ENCODE measurements around the gene SPTSSA. TPM values are rescaled to one million over a fixed set of nuclear protein-coding genes. Genes with fewer than 3 reads are reported as not detected.
"Not testable (repeated sequence)": the region's sequence is repeated elsewhere in the genome, so short reads cannot be mapped to it uniquely, and the experiment has no call there.

Gene SPTSSA
- total RNA-seq, 2 donors from 2014 or later: 28.5 to 37.8 TPM

DNA sequence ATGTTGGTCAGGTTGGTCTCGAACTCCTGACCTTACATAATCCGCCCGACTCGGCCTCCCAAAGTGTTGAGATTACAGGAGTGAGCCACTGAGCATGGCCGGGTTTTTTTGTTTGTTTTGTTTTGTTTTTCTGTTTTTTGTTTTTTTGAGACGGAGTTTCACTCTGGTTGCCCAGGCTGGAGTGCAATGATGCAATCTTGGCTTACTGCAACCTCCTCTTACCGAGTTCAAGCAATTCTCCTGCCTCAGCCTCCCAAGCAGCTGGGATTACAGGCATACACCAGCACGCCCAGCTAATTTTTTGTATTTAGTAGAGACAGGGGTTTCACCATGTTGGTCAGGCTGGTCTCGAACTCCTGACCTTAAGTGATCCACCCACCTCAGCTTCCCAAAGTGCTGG is 42.0 kb upstream of the SPTSSA start:
- DNase-seq; H3K36me3 Mint-ChIP-seq (ENCODE audit: low read depth); H3K4me3 ChIP-seq (ENCODE audit: low read length); H3K27ac ChIP-seq (ENCODE audit: low read depth, low read length); H3K27me3 Mint-ChIP-seq (ENCODE audit: insufficient read depth); H3K9ac ChIP-seq (ENCODE audit: extremely low read depth, low read length, poor library complexity, severe bottlenecking); H3K27ac Mint-ChIP-seq; H3K4me3 Mint-ChIP-seq; H3K27me3 ChIP-seq (ENCODE audit: control insufficient read depth, insufficient read depth, low read length, poor library complexity, severe bottlenecking); H3K9me3 ChIP-seq (ENCODE audit: control insufficient read depth, low read length); H3K9me3 Mint-ChIP-seq; H3K4me1 ChIP-seq (ENCODE audit: control insufficient read depth, insufficient read depth, low read length); H3K36me3 ChIP-seq (ENCODE audit: control insufficient read depth, insufficient read depth, low read length): not testable (repeated sequence)
- 76 to 85% methylated on average over 6 to 9 of the region's 9 CpGs for WGBS, 2 experiments (ENCODE audit: insufficient coverage in 1 of 2, insufficient read length in 1 of 2)
- H3K4me1 Mint-ChIP-seq: peaks cover 11% of the 10 kb centered on the region

DNA sequence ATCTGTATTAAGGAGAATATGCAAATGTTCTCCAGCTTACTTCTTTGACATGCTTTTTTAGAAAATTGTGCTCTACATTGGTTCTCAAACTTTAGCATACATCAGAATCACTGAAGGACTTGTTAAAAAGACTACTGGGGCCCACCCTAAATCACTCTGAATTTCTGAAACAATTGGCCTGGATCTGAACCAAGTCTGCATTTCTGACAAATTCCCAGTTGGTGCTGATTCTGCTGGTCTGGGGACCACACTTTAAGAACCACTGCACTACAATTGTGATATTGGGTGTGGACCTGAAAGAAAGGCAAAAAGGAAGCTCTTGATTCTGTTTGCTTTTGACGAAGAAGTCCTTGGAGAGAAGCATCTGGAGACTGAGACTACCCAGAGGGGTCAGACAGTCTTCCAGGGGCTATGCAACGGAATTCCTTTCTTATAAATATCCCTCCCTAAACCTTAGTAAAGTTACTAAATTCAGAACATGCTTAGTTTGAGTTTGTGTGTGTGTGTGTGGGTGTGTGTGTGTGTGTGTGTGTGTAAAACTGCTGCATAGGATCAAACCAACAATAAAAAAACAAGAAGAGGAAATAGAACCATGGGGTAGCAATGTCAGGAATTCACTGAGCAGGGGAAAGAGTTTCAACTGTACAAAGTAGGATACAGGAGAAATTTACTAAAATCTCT is 40.6 kb upstream of the SPTSSA start:
- peaks cover 4% of the 10 kb centered on the region for H3K4me1 ChIP-seq (ENCODE audit: control insufficient read depth, insufficient read depth, low read length)
- H3K36me3 ChIP-seq (ENCODE audit: control insufficient read depth, insufficient read depth, low read length): no peaks in the 10 kb centered on the region
- no peak overlapping the region for H3K4me3 ChIP-seq (ENCODE audit: low read length)
- WGBS, 2 experiments (ENCODE audit: insufficient coverage in 1 of 2, insufficient read length in 1 of 2): 94% methylated on average over 2 of the region's 2 CpGs; no CpG with 5 or more reads in 1 of the 2 experiments
- Mint-ChIP-seq H3K27ac (no peak overlapping the region), H3K27me3 (ENCODE audit: insufficient read depth) (no peaks in the 10 kb centered on the region), H3K36me3 (ENCODE audit: low read depth) (no peaks in the 10 kb centered on the region), H3K4me3 (no peak overlapping the region), H3K4me1 (peaks cover 12% of the 10 kb centered on the region), H3K9me3 (no peaks in the 10 kb centered on the region)
- no peaks in the 10 kb centered on the region for H3K27me3 ChIP-seq (ENCODE audit: control insufficient read depth, insufficient read depth, low read length, poor library complexity, severe bottlenecking)
- H3K9me3 ChIP-seq (ENCODE audit: control insufficient read depth, low read length): no peaks in the 10 kb centered on the region
- no peak overlapping the region for H3K27ac ChIP-seq (ENCODE audit: low read depth, low read length)
- TF ChIP-seq, protein P1, sequence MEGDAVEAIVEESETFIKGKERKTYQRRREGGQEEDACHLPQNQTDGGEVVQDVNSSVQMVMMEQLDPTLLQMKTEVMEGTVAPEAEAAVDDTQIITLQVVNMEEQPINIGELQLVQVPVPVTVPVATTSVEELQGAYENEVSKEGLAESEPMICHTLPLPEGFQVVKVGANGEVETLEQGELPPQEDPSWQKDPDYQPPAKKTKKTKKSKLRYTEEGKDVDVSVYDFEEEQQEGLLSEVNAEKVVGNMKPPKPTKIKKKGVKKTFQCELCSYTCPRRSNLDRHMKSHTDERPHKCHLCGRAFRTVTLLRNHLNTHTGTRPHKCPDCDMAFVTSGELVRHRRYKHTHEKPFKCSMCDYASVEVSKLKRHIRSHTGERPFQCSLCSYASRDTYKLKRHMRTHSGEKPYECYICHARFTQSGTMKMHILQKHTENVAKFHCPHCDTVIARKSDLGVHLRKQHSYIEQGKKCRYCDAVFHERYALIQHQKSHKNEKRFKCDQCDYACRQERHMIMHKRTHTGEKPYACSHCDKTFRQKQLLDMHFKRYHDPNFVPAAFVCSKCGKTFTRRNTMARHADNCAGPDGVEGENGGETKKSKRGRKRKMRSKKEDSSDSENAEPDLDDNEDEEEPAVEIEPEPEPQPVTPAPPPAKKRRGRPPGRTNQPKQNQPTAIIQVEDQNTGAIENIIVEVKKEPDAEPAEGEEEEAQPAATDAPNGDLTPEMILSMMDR (conservative IDR thresholded peaks at IDR 0.05): no peak
- H3K9ac ChIP-seq (ENCODE audit: extremely low read depth, low read length, poor library complexity, severe bottlenecking): no peak overlapping the region
- DNase-seq: no peak

DNA sequence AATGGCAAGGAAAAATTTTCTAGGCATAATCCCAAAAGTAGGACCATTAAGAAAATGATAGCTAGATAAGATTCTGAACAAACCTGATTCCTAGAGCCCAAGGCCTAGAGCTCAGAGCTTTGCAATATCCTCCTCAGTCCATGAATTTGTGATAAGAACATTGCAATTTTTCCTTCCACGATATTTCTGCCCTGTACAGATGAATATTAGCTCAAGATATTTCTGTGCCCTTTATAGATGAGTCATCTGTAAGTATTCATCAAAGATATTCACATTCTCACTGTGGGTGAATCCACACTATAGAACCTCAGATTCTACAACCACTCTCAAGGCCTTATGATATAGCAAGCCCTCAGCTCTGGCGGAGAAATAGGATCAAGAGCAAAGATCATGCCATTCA is 40.0 kb upstream of the SPTSSA start:
- no peaks in the 10 kb centered on the region for H3K36me3 Mint-ChIP-seq (ENCODE audit: low read depth)
- peaks cover 18% of the 10 kb centered on the region for H3K4me1 Mint-ChIP-seq
- H3K9me3 ChIP-seq (ENCODE audit: control insufficient read depth, low read length): no peaks in the 10 kb centered on the region
- no peaks in the 10 kb centered on the region for H3K27me3 Mint-ChIP-seq (ENCODE audit: insufficient read depth)
- no peaks in the 10 kb centered on the region for H3K27me3 ChIP-seq (ENCODE audit: control insufficient read depth, insufficient read depth, low read length, poor library complexity, severe bottlenecking)
- H3K4me3 ChIP-seq (ENCODE audit: low read length): no peak overlapping the region
- TF ChIP-seq, protein P1 (conservative IDR thresholded peaks at IDR 0.05): no peak
- no peaks in the 10 kb centered on the region for H3K9me3 Mint-ChIP-seq
- H3K9ac ChIP-seq (ENCODE audit: extremely low read depth, low read length, poor library complexity, severe bottlenecking): no peak overlapping the region
- H3K36me3 ChIP-seq (ENCODE audit: control insufficient read depth, insufficient read depth, low read length): no peaks in the 10 kb centered on the region
- H3K27ac ChIP-seq (ENCODE audit: low read depth, low read length): no peak overlapping the region
- peaks cover 4% of the 10 kb centered on the region for H3K4me1 ChIP-seq (ENCODE audit: control insufficient read depth, insufficient read depth, low read length)
- H3K27ac Mint-ChIP-seq: no peak overlapping the region
- no peak overlapping the region for H3K4me3 Mint-ChIP-seq
- DNase-seq: no peak
- 92 to 93% methylated on average over 1 to 2 of the region's 2 CpGs for WGBS, 2 experiments (ENCODE audit: insufficient coverage in 1 of 2, insufficient read length in 1 of 2)
